ENCODE data around the gene LOXL1. TPM values are rescaled to one million over a fixed set of nuclear protein-coding genes. Genes with fewer than 3 reads are reported as not detected.

LOXL1 gene
- total RNA-seq, 4 donors from 2014 or later: 22.9 to 63.0 (median 34.5) TPM

DNA sequence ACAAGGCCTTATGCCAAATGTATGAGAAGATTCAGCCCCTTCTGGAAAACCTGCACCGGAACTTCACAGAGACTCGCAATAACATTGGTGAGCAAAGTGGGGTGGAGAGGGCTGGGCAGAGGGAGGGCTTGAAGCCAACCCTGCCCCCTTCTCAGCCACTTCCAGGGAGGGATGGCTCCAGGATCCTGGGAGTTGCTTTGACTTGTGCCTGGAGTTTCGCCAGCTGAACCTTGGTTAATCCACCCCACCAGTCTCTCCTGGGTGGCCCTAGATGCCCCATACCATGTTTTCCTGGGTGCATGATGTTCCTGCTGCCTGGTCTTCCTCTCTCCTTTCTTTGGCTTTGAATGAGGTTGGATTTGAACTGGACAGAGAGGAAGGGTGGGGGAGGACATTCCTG, 42.1 kb upstream of the LOXL1 start:
- no peaks in the 10 kb centered on the region for H3K9me3 ChIP-seq
- H3K4me1 ChIP-seq: no peaks in the 10 kb centered on the region
- WGBS, 2 donors (ENCODE audit: low coverage in 1 of 2): no CpG with 5 or more reads among the region's 3 CpGs
- no peak for ATAC-seq
- H3K36me3 ChIP-seq: no peaks in the 10 kb centered on the region
- no peak overlapping the region for H3K4me3 ChIP-seq
- no peak overlapping the region for H3K27ac ChIP-seq
- H3K27me3 ChIP-seq: peaks cover 25% of the 10 kb centered on the region
- TF ChIP-seq, protein P1, sequence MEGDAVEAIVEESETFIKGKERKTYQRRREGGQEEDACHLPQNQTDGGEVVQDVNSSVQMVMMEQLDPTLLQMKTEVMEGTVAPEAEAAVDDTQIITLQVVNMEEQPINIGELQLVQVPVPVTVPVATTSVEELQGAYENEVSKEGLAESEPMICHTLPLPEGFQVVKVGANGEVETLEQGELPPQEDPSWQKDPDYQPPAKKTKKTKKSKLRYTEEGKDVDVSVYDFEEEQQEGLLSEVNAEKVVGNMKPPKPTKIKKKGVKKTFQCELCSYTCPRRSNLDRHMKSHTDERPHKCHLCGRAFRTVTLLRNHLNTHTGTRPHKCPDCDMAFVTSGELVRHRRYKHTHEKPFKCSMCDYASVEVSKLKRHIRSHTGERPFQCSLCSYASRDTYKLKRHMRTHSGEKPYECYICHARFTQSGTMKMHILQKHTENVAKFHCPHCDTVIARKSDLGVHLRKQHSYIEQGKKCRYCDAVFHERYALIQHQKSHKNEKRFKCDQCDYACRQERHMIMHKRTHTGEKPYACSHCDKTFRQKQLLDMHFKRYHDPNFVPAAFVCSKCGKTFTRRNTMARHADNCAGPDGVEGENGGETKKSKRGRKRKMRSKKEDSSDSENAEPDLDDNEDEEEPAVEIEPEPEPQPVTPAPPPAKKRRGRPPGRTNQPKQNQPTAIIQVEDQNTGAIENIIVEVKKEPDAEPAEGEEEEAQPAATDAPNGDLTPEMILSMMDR (IDR thresholded peaks at IDR 0.05): no peak
- TF ChIP-seq EP300 (IDR thresholded peaks at IDR 0.05) (no peak), POLR2AphosphoS5 (IDR thresholded peaks at IDR 0.05) (no peak), POLR2A (IDR thresholded peaks at IDR 0.05) (no peak)

DNA sequence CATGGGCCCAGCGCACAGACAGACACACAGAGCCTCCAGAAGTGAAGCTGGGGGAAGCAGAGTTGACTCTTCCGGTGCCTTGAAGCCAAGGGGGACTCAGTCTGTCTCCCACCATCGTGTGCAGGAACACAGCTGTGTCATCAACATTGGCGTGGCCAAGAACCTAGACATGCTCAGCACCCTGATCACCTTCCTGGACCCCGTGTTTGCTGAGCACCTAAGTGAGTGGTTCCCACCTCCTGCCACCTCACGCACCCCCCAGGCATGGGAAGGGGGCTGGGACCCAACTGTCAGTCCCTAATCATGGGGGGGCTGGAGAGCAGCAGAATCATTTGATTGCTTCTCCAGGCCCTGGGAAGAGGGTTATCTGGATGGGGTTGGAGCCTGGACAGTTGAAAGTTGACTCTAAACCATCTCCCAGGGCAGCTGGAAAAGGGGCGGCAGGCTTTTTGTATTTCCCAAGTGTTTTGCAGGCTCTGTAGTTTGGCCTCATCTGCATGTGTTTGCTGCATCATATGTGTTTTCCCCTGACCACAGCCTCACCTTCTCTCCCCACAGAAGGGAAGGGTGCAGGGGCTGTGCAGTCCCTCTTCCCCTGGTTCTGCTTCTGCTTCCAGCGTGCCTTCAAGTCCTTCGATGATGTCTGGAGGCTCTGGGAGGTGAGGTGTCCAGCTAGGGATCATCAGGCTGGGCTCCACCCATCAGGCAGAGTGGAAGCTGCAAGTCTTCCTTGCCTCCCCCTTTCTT, 40.1 kb upstream of the LOXL1 start:
- TF ChIP-seq, protein P1 (IDR thresholded peaks at IDR 0.05): no peak
- TF ChIP-seq POLR2AphosphoS5 (IDR thresholded peaks at IDR 0.05) (no peak), POLR2A (IDR thresholded peaks at IDR 0.05) (no peak), EP300 (IDR thresholded peaks at IDR 0.05) (no peak)
- Histone ChIP-seq H3K27me3 (peaks cover 25% of the 10 kb centered on the region), H3K36me3 (no peaks in the 10 kb centered on the region), H3K4me1 (no peaks in the 10 kb centered on the region), H3K27ac (no peak overlapping the region), H3K4me3 (no peak overlapping the region), H3K9me3 (no peaks in the 10 kb centered on the region)
- no peak for ATAC-seq
- WGBS, 2 donors (ENCODE audit: low coverage in 1 of 2): 80% methylated on average over 5 of the region's 9 CpGs; no CpG with 5 or more reads in 1 of the 2 donors

DNA sequence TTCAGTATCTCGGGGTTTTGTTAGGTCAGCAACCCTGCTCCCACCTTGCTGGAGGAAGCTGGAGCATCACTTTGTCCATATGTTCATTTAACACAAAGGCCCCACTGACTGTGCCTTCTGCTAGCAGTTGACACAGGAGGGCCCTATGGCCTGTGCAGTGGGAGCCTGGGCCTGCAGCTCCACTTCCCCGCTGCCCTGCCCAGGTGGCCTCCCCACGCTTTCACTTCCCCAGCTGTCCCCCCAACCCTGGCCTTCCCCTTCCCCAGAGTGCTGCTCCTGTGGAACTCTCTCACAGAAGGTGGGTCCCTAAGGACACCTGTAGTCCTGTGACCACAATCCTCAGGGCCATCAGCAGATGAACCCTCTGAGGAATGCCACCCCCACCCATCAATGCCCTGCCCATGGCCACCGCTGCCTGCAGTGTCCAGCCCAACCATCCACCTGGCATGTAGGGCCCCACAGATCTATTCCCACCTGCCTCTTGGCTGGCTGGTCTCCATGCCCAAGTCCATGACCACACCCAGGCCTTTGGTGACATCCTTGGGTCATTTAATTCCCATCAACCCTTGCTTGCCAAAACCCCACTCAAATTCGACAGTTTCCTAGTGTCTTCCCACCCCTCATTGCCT, 39.4 kb upstream of the LOXL1 start:
- no peaks in the 10 kb centered on the region for H3K36me3 ChIP-seq
- peaks cover 19% of the 10 kb centered on the region for H3K27me3 ChIP-seq
- 83 to 100% methylated on average over 1 of the region's 5 CpGs for WGBS, 2 donors (ENCODE audit: low coverage in 1 of 2)
- no peak for ATAC-seq
- H3K4me1 ChIP-seq: no peaks in the 10 kb centered on the region
- no peaks in the 10 kb centered on the region for H3K9me3 ChIP-seq
- H3K4me3 ChIP-seq: no peak overlapping the region
- no peak for TF ChIP-seq POLR2A (IDR thresholded peaks at IDR 0.05)
- TF ChIP-seq, protein P1 (IDR thresholded peaks at IDR 0.05): no peak
- no peak for TF ChIP-seq EP300 (IDR thresholded peaks at IDR 0.05)
- no peak for TF ChIP-seq POLR2AphosphoS5 (IDR thresholded peaks at IDR 0.05)
- H3K27ac ChIP-seq: no peak overlapping the region

DNA sequence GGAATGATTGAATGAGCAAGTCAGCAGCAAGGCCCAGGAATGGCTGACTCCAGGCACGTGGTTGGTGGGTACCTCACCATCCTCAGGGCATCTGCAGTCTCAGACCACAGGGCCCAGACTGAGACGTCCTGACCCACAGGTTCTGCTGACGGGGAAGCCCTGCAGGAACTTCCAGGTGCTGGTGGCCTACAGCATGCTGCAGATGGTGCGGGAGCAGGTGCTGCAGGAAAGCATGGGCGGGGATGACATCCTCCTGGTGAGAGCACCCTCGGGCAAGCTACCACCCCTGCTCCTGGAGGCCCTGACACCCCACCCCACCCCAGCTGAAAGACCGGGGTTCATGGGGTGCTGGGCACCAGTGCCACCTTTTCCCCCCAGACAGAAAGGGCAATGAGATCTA, 38.8 kb upstream of the LOXL1 start:
- peaks cover 12% of the 10 kb centered on the region for H3K27me3 ChIP-seq
- no peak overlapping the region for H3K27ac ChIP-seq
- no peaks in the 10 kb centered on the region for H3K4me1 ChIP-seq
- no peak overlapping the region for H3K4me3 ChIP-seq
- H3K36me3 ChIP-seq: no peaks in the 10 kb centered on the region
- no peak for ATAC-seq
- TF ChIP-seq POLR2AphosphoS5 (IDR thresholded peaks at IDR 0.05) (no peak), POLR2A (IDR thresholded peaks at IDR 0.05) (no peak), EP300 (IDR thresholded peaks at IDR 0.05) (no peak)
- TF ChIP-seq, protein P1 (IDR thresholded peaks at IDR 0.05): no peak
- 89% methylated on average over 4 of the region's 7 CpGs; no CpG with 5 or more reads in 1 of the 2 donors for WGBS, 2 donors (ENCODE audit: low coverage in 1 of 2)
- H3K9me3 ChIP-seq: no peaks in the 10 kb centered on the region
